ENCODE results near the gene HTR3B. TPM values are rescaled to one million over a fixed set of nuclear protein-coding genes. Genes with fewer than 3 reads are reported as not detected.

The HTR3B gene
- total RNA-seq, 1 donor, result not detected

DNA sequence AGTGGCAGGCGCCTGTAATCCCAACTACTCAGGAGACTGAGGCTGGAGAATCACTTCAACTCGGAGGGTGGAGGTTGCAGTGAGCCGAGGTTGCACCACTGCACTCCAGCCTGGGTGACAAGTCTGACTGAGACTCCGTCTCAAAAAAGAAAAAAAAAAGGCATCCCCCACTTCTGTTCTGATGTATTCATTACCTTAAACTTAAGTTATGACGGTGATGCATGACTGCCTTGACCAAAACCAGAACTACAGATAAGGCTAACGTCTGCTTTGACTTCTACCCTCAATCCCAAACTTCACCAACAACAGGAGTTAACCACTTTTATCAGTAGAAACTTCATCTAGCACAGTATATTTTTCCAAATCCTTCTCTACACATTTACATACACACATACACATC is 80.2 kb downstream of the HTR3B start:
- H3K9me3 ChIP-seq (ENCODE audit: low read depth, low read length), result no peaks in the 10 kb centered on the region
- no peaks in the 10 kb centered on the region for H3K27me3 ChIP-seq (ENCODE audit: insufficient read depth, low read length)
- no peak overlapping the region for H3K4me3 ChIP-seq (ENCODE audit: low read length)
- H3K4me1 ChIP-seq (ENCODE audit: insufficient read depth, low read length), result no peaks in the 10 kb centered on the region

DNA sequence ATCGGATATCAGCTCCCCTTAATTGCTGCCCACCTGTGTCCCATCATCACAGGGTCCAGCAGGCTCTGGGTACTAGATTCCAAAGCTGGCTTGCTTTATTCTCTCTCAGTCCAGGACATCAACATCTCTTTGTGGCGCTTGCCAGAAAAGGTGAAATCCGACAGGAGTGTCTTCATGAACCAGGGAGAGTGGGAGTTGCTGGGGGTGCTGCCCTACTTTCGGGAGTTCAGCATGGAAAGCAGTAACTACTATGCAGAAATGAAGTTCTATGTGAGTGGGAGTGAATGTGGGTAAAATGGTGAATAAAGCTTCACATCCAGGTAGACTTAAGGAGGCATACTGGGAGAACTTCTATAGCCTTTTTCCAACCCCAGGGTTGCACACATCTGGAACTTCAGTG is 81.3 kb downstream of the HTR3B start:
- H3K27me3 ChIP-seq (ENCODE audit: insufficient read depth, low read length), result no peaks in the 10 kb centered on the region
- no peak overlapping the region for H3K4me3 ChIP-seq (ENCODE audit: low read length)
- H3K4me1 ChIP-seq (ENCODE audit: insufficient read depth, low read length), result no peaks in the 10 kb centered on the region

DNA sequence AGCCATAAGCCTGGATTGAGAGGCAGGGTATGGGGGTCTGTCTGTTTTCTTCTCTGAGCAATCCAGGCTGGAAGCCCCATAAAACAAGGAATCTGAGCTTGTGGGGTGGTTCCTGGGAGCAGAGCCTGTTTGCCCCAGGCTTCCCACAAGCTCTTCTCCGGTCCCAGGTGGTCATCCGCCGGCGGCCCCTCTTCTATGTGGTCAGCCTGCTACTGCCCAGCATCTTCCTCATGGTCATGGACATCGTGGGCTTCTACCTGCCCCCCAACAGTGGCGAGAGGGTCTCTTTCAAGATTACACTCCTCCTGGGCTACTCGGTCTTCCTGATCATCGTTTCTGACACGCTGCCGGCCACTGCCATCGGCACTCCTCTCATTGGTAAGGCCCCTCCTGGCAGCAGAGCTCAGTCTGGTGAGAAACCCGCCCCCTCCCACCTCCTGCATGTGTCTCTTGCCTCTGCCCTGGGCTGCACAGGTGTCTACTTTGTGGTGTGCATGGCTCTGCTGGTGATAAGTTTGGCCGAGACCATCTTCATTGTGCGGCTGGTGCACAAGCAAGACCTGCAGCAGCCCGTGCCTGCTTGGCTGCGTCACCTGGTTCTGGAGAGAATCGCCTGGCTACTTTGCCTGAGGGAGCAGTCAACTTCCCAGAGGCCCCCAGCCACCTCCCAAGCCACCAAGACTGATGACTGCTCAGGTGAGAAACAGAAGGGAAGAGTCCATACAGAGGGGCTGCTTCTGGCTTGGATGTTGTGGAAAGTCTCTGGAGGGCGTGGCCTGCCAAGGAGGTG is 82.0 kb downstream of the HTR3B start:
- Histone ChIP-seq H3K4me3 (ENCODE audit: low read length) (no peak overlapping the region), H3K27me3 (ENCODE audit: insufficient read depth, low read length) (no peaks in the 10 kb centered on the region), H3K9me3 (ENCODE audit: low read depth, low read length) (no peaks in the 10 kb centered on the region), H3K4me1 (ENCODE audit: insufficient read depth, low read length) (no peaks in the 10 kb centered on the region)

More for the DNA sequence above, 81.3 kb downstream of the HTR3B start:
- H3K9me3 ChIP-seq (ENCODE audit: low read depth, low read length), result no peaks in the 10 kb centered on the region

DNA sequence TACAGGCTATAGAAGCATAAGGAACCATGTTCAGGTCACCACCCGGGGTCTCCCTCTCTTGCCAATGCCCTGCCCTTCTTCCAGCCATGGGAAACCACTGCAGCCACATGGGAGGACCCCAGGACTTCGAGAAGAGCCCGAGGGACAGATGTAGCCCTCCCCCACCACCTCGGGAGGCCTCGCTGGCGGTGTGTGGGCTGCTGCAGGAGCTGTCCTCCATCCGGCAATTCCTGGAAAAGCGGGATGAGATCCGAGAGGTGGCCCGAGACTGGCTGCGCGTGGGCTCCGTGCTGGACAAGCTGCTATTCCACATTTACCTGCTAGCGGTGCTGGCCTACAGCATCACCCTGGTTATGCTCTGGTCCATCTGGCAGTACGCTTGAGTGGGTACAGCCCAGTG is 84.8 kb downstream of the HTR3B start:
- H3K4me3 ChIP-seq (ENCODE audit: low read length), result no peak overlapping the region
- H3K9me3 ChIP-seq (ENCODE audit: low read depth, low read length), result no peaks in the 10 kb centered on the region
- no peaks in the 10 kb centered on the region for H3K27me3 ChIP-seq (ENCODE audit: insufficient read depth, low read length)
- no peaks in the 10 kb centered on the region for H3K4me1 ChIP-seq (ENCODE audit: insufficient read depth, low read length)

DNA sequence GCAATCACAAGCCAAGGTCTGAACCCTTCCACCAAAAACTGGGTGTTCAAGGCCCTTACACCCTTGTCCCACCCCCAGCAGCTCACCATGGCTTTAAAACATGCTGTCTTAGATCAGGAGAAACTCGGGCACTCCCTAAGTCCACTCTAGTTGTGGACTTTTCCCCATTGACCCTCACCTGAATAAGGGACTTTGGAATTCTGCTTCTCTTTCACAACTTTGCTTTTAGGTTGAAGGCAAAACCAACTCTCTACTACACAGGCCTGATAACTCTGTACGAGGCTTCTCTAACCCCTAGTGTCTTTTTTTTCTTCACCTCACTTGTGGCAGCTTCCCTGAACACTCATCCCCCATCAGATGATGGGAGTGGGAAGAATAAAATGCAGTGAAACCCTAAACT is 85.3 kb downstream of the HTR3B start:
- H3K4me3 ChIP-seq (ENCODE audit: low read length), result no peak overlapping the region
- H3K4me1 ChIP-seq (ENCODE audit: insufficient read depth, low read length), result no peaks in the 10 kb centered on the region
- H3K9me3 ChIP-seq (ENCODE audit: low read depth, low read length), result no peaks in the 10 kb centered on the region
- H3K27me3 ChIP-seq (ENCODE audit: insufficient read depth, low read length), result no peaks in the 10 kb centered on the region

DNA sequence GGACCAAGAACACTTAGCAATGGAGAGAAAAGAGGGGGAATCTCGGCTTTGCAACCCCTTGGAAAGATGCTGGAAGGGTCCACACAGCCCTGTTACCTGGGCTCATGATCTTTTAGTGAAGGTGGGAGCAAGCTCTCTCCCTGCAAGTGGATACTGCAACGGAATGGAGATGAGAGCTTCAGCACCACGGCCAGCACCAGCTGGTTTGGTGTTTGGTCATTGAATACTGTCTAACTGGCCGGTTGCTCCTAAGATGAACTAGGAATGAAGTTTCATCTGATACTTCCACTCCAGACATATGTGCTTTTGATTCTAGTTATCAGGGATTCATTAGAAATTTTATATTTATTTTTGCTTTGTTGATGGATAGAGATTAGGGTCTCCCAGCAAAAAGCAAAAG is 86.6 kb downstream of the HTR3B start:
- H3K27me3 ChIP-seq (ENCODE audit: insufficient read depth, low read length), result no peaks in the 10 kb centered on the region
- no peaks in the 10 kb centered on the region for H3K9me3 ChIP-seq (ENCODE audit: low read depth, low read length)
- H3K4me3 ChIP-seq (ENCODE audit: low read length), result no peak overlapping the region
- no peaks in the 10 kb centered on the region for H3K4me1 ChIP-seq (ENCODE audit: insufficient read depth, low read length)

DNA sequence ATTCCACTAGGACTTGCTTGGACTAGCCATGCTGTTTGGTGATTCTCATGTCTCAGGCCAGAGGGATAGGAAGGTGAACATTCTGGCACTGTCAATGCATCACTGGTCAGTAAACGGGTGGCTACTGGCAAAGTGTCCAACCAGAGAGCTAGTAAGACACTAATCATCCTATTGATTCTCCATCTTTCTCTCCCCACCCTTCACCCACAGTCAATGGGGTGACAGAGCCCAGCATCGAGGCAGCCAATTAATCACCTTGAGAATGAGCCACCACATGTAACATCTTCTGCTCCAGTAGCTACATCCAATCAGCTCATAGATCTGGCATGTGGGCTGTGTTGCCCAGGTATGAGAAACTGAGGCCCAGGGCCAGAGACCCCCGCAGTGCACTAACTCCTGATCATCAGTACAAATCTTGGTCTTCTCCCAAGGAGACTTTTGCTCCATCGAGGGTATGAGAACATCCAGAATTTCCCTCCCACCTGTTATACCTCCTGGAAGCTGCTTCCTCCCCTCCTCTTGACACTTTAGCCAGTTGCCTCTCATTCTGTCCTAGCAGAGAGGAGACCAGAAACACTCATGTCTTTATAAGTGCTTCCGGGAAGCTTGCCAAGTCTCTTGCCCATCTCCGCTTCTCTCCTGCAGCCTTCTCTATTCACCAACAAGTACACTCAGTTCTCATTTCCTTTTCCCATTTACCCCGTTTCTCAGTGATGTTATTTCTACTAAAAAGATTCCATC is 87.3 kb downstream of the HTR3B start:
- H3K4me1 ChIP-seq (ENCODE audit: insufficient read depth, low read length), result no peaks in the 10 kb centered on the region

DNA sequence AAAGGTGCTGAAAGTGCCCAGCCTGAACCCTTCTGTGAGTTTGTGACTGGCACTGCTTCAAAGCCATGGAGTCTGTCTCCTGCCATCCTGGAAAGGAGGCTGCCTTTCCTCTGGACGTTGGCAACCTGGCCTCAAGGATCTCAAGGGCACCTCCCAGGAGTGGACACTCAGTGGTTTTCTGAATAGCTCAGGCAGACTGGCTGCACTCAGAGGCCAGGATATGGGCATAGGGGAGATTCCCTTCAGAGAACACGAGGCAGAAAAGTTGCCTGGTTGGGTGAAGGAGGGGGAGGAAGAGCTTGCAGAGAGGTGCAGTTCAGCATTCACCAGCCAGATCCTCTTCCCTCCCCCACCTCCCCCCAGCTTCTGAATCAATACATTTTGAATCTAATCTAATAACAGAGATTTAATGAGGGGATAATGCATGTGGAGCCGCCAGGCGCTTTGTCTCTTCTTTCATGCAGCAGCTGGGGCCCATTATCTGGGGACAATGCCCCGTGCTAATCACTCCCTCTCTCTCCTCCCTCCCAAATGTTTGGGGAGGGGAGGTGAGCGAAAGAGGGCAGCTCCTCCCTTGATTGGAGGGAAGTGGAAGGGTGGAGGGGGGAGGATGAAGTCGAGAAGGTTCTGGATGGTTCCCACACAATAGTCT is 88.0 kb downstream of the HTR3B start:
- H3K4me3 ChIP-seq (ENCODE audit: low read length), result no peak overlapping the region
- H3K9me3 ChIP-seq (ENCODE audit: low read depth, low read length), result no peaks in the 10 kb centered on the region
- no peaks in the 10 kb centered on the region for H3K27me3 ChIP-seq (ENCODE audit: insufficient read depth, low read length)

More for the DNA sequence above, 87.3 kb downstream of the HTR3B start:
- H3K4me3 ChIP-seq (ENCODE audit: low read length), result no peak overlapping the region
- H3K9me3 ChIP-seq (ENCODE audit: low read depth, low read length), result no peaks in the 10 kb centered on the region
- no peaks in the 10 kb centered on the region for H3K27me3 ChIP-seq (ENCODE audit: insufficient read depth, low read length)

DNA sequence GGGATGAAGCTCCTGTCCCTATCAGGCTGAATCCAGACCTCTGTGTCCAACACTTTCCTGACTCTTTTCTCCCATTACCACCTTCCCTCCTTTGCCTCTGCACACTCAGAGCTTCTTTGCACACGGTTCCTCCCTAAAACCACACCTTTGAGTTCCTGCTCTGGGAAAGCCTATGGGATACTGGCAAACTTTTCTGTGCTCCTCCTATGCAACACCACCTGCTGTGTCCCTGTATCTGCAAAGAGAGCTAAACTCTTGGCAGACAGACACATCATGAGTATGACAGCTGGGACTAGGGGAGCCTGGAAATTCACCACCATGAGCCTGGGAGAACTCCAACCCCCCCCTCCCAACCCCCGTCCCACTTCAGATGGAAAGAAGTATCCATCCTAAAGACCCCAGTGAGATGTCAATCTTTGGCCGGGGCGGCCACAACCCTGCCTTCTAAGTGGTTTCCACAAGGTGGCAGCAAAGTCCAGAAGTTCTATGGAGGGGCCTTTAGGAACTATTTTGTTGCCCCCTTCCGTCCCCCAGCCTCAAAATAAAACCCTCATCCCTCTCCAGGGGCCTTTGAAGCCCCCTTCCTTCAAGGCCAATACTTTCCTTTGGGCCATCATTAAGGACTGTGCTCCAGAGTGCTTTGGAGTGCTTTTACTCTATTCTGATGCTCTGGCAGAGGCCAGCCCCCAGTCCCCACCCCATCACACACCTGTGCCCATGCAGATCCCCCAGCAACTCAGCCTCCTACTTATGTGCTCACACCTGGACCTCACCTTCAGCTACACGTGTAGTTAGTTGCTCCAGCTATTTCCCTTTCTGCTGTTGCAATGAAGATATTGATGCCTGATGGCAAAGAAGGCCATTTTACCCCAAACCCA is 89.7 kb downstream of the HTR3B start:
- Histone ChIP-seq H3K4me3 (ENCODE audit: low read length) (no peak overlapping the region), H3K27me3 (ENCODE audit: insufficient read depth, low read length) (no peaks in the 10 kb centered on the region), H3K9me3 (ENCODE audit: low read depth, low read length) (no peaks in the 10 kb centered on the region), H3K4me1 (ENCODE audit: insufficient read depth, low read length) (no peaks in the 10 kb centered on the region)

More for the DNA sequence above, 88.0 kb downstream of the HTR3B start:
- no peaks in the 10 kb centered on the region for H3K4me1 ChIP-seq (ENCODE audit: insufficient read depth, low read length)

Other genes starting within 250 kb of the HTR3B start
- gene TMPRSS5, start 198.5 kb upstream of the HTR3B start, total RNA-seq, result not detected
- 4.9 TPM for gene ZW10, start 131.1 kb upstream of the HTR3B start, total RNA-seq
- gene CLDN25, start 125.0 kb upstream of the HTR3B start, total RNA-seq, result not detected
- gene USP28, start 29.2 kb upstream of the HTR3B start, total RNA-seq, result 17.0 TPM
- gene HTR3A, start 70.3 kb downstream of the HTR3B start, total RNA-seq, result 0.21 TPM
- gene ZBTB16, start 154.9 kb downstream of the HTR3B start, total RNA-seq, result 23.3 TPM